ENCODE measurements around the gene FNTB. TPM values are rescaled to one million over a fixed set of nuclear protein-coding genes. Genes with fewer than 3 reads are reported as not detected.

The FNTB gene
- total and polyA plus RNA-seq, 2 donors (not counting 1 experiment from before 2014, with no cell fraction given): 6.6 to 10.2 TPM

DNA sequence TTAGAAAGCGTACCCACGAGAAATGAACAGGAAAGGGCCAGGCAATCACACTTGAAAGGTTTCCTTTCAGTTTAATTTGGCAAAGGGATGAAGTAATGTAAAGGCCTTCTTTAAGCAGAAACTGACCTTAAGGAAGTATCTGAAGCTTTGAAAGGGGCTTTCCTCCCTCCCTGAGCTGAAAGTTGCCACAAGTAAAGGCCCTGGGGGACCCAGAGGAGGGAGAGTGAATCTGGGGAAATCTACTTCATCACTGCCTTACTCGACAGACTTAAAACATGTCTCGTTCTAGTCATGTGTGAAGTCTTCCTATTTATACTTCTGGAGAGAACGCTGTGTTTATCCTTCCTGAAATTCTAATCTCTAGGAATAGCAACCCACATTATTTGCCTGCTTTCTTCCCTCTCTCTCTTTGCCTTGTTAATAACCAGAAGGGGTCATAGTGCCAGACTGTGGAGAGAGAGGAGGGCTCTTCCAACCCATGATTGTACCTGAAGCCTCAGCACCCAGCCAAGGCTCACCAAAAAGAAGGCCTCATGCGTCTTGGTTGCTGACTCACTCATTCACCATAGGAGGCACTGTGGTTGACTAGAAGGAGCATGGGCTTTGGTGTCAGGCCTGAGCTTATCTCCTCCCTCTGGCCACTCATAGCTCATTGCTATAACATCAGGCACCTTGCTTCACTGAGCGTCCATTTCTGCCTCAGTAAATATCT is 33.9 kb upstream of the FNTB start:
- H3K27me3 ChIP-seq (replicated peaks in 1 of 4; ENCODE audit: control extremely low read depth in 1 of 4, control insufficient read depth in 3 of 4, insufficient read depth in 4 of 4, low read length in 3 of 4): no peaks in the 10 kb centered on the region
- H3K4me2 ChIP-seq (replicated peaks; ENCODE audit: low read depth, low read length, poor library complexity, severe bottlenecking): peak overlapping the region; percentile 29
- no peak overlapping the region for H3K4me3 Mint-ChIP-seq
- peaks cover 7% of the 10 kb centered on the region for H3K4me1 Mint-ChIP-seq
- H3K9me3 Mint-ChIP-seq (ENCODE audit: insufficient read depth): no peaks in the 10 kb centered on the region
- intact Hi-C loops (cut with micrococcal nuclease): no loop called here
- DNase-seq: no peak
- ChIA-PET CTCF (interaction anchor here (1.1 kb wide), 2 partner anchors 9 to 29 kb away, joined by 3 to 4 read pairs; no protein-coding TSS in a partner anchor), POLR2A (no interaction called here)
- no peak overlapping the region for H3K9ac ChIP-seq (ENCODE audit: low read length)
- H4K20me1 ChIP-seq (ENCODE audit: control insufficient read depth, insufficient read depth, low read length, poor library complexity, severe bottlenecking): no peaks in the 10 kb centered on the region
- no peaks in the 10 kb centered on the region for H3K27me3 Mint-ChIP-seq
- H3K9me3 ChIP-seq (ENCODE audit: control extremely low read depth in 1 of 3, control insufficient read depth in 2 of 3, insufficient read depth in 1 of 3, low read length in 2 of 3): no peaks in the 10 kb centered on the region
- peak overlapping the region in 1 of 2 donors; percentile 7 for H3K27ac ChIP-seq (ENCODE audit: low read length in 2 of 2)
- no peaks in the 10 kb centered on the region for H3K36me3 ChIP-seq (replicated peaks in 1 of 2; ENCODE audit: control extremely low read depth in 1 of 2, control insufficient read depth in 1 of 2, extremely low read depth in 1 of 2, insufficient read depth in 2 of 2, low read length in 1 of 2)
- H2AFZ ChIP-seq (ENCODE audit: insufficient read depth, low read depth, low read length, poor library complexity, severe bottlenecking): no peak overlapping the region
- no peak for ATAC-seq (ENCODE audit: low read depth)
- TF ChIP-seq, protein P1, sequence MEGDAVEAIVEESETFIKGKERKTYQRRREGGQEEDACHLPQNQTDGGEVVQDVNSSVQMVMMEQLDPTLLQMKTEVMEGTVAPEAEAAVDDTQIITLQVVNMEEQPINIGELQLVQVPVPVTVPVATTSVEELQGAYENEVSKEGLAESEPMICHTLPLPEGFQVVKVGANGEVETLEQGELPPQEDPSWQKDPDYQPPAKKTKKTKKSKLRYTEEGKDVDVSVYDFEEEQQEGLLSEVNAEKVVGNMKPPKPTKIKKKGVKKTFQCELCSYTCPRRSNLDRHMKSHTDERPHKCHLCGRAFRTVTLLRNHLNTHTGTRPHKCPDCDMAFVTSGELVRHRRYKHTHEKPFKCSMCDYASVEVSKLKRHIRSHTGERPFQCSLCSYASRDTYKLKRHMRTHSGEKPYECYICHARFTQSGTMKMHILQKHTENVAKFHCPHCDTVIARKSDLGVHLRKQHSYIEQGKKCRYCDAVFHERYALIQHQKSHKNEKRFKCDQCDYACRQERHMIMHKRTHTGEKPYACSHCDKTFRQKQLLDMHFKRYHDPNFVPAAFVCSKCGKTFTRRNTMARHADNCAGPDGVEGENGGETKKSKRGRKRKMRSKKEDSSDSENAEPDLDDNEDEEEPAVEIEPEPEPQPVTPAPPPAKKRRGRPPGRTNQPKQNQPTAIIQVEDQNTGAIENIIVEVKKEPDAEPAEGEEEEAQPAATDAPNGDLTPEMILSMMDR (IDR thresholded peaks at IDR 0.05): no peak
- no peak for TF ChIP-seq EZH2 (IDR thresholded peaks at IDR 0.05; ENCODE audit: borderline replicate concordance, insufficient read depth, low read depth, low read length, poor library complexity, severe bottlenecking)
- H3K4me1 ChIP-seq (ENCODE audit: control insufficient read depth in 2 of 2, insufficient read depth in 2 of 2, low read length in 2 of 2): peaks cover 0 to 9% of the 10 kb centered on the region in 2 donors
- H3K79me2 ChIP-seq (ENCODE audit: control insufficient read depth, insufficient read depth, low read length): no peaks in the 10 kb centered on the region
- H3K27ac Mint-ChIP-seq: no peak overlapping the region
- H3K4me3 ChIP-seq (ENCODE audit: control extremely low read depth in 1 of 5, extremely low read depth in 1 of 5, insufficient read depth in 1 of 5, low read depth in 2 of 5, low read length in 4 of 5): no peak overlapping the region
- WGBS (ENCODE audit: insufficient coverage): 83% methylated on average over 1 of the region's 7 CpGs

DNA sequence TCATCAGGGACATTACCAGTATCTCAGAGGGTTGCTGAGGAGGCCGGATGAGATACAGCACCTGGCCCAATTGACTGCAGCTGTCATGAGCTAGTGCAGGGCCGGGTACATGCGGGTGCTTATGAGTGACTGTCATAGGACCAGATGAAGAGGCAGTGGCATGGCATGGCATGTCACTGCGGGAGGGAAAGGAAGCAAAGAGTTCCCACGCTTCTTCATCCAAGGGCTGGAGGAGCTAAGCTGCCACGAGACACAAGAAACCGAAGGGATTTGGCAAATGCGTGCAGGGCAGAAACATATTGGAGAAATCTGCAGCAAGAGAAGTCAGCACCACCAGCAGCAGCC is 33.4 kb upstream of the FNTB start:
- CTCF ChIA-PET: interaction anchor here (1.1 kb wide), 2 partner anchors 9 to 28 kb away, joined by 3 to 4 read pairs; no protein-coding TSS in a partner anchor
- TF ChIP-seq, protein P1 (IDR thresholded peaks at IDR 0.05): no peak
- TF ChIP-seq EZH2 (IDR thresholded peaks at IDR 0.05; ENCODE audit: borderline replicate concordance, insufficient read depth, low read depth, low read length, poor library complexity, severe bottlenecking): no peak
- H3K4me3 ChIP-seq (ENCODE audit: control extremely low read depth in 1 of 5, extremely low read depth in 1 of 5, insufficient read depth in 1 of 5, low read depth in 2 of 5, low read length in 4 of 5): no peak overlapping the region
- Mint-ChIP-seq H3K4me1 (peaks cover 7% of the 10 kb centered on the region), H3K9me3 (ENCODE audit: insufficient read depth) (no peaks in the 10 kb centered on the region), H3K27me3 (no peaks in the 10 kb centered on the region), H3K4me3 (no peak overlapping the region), H3K27ac (no peak overlapping the region)
- ATAC-seq (ENCODE audit: low read depth) (no peak), DNase-seq (no peak)
- intact Hi-C loops (cut with micrococcal nuclease): no loop called here
- no peaks in the 10 kb centered on the region for H3K79me2 ChIP-seq (ENCODE audit: control insufficient read depth, insufficient read depth, low read length)
- POLR2A ChIA-PET: no interaction called here
- no peak overlapping the region for H2AFZ ChIP-seq (ENCODE audit: insufficient read depth, low read depth, low read length, poor library complexity, severe bottlenecking)
- H4K20me1 ChIP-seq (ENCODE audit: control insufficient read depth, insufficient read depth, low read length, poor library complexity, severe bottlenecking): no peaks in the 10 kb centered on the region
- 96% methylated on average over 8 of the region's 8 CpGs for whole genome bisulfite sequencing (ENCODE audit: insufficient coverage)
- no peaks in the 10 kb centered on the region for H3K27me3 ChIP-seq (replicated peaks in 1 of 4; ENCODE audit: control extremely low read depth in 1 of 4, control insufficient read depth in 3 of 4, insufficient read depth in 4 of 4, low read length in 3 of 4)
- peaks cover 0 to 9% of the 10 kb centered on the region in 2 donors for H3K4me1 ChIP-seq (ENCODE audit: control insufficient read depth in 2 of 2, insufficient read depth in 2 of 2, low read length in 2 of 2)
- H3K9me3 ChIP-seq (ENCODE audit: control extremely low read depth in 1 of 3, control insufficient read depth in 2 of 3, insufficient read depth in 1 of 3, low read length in 2 of 3): no peaks in the 10 kb centered on the region
- no peak overlapping the region for H3K27ac ChIP-seq (ENCODE audit: low read length in 2 of 2)
- no peaks in the 10 kb centered on the region for H3K36me3 ChIP-seq (replicated peaks in 1 of 2; ENCODE audit: control extremely low read depth in 1 of 2, control insufficient read depth in 1 of 2, extremely low read depth in 1 of 2, insufficient read depth in 2 of 2, low read length in 1 of 2)
- H3K4me2 ChIP-seq (replicated peaks; ENCODE audit: low read depth, low read length, poor library complexity, severe bottlenecking): no peak overlapping the region
- no peak overlapping the region for H3K9ac ChIP-seq (ENCODE audit: low read length)
